OCI-LY7 (cell line): Measurements from ENCODE around the gene NTRK1.

Experiments
- EZH2phosphoT487 ChIP-seq: fragments of 200-600 bp; sonication (generic); IDR thresholded peaks from 2 replicates; pipeline ENCODE4 v1.6.1; 2018; ENCODE audit warnings: low read depth, borderline replicate concordance, mild to moderate bottlenecking, mixed run types, antibody characterized with exemption, low read length, moderate library complexity, mixed read lengths
- TF ChIP-seq, protein P1 (sequence below): fragments of 200-600 bp; sonication (generic); conservative IDR thresholded peaks from 2 replicates; pipeline ENCODE4 v1.5.1; 2014; ENCODE audit warnings: mild to moderate bottlenecking, antibody characterized with exemption, low read length, moderate library complexity, mixed read lengths

DNA sequence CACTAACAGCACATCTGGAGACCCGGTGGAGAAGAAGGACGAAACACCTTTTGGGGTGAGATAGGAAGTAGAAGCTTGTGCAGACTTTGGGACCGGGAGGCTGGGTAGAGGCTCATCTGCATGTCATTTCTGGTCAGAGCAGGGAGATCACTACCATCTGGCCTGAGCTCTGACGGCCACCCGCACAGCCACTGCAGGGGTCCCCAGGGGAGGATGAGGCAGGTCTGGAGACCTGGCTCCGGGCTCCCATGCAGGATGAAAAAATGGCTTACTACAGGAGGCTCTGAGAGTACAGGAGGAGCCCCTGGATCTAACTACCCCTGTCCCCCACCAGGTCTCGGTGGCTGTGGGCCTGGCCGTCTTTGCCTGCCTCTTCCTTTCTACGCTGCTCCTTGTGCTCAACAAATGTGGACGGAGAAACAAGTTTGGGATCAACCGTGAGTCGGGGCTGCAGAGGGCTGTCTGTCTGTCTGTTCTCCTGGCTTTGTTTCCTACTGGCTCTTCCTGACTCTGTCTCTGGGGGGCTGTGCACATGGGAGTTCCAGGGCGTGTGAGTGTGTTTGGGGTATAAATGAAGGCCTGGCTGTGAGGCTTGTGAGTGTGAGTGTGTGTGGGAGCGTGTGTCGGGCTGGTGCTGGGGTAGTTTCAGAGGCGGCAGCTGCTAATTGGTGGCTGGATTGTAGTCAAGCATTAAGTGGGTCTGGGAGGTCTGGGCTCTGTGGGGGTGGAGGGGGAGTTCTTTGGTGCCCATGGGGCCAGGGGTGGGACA, 14.1 kb downstream of the NTRK1 start:
- TF ChIP-seq, protein P1, sequence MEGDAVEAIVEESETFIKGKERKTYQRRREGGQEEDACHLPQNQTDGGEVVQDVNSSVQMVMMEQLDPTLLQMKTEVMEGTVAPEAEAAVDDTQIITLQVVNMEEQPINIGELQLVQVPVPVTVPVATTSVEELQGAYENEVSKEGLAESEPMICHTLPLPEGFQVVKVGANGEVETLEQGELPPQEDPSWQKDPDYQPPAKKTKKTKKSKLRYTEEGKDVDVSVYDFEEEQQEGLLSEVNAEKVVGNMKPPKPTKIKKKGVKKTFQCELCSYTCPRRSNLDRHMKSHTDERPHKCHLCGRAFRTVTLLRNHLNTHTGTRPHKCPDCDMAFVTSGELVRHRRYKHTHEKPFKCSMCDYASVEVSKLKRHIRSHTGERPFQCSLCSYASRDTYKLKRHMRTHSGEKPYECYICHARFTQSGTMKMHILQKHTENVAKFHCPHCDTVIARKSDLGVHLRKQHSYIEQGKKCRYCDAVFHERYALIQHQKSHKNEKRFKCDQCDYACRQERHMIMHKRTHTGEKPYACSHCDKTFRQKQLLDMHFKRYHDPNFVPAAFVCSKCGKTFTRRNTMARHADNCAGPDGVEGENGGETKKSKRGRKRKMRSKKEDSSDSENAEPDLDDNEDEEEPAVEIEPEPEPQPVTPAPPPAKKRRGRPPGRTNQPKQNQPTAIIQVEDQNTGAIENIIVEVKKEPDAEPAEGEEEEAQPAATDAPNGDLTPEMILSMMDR = no peak
- TF ChIP-seq EZH2phosphoT487 = no peak
